Hepatocyte (in vitro differentiated cells): ENCODE data around the gene LILRB5.

Experiments
- EZH2phosphoT487 ChIP-seq: fragments of 200-600 bp; sonication (generic); IDR thresholded peaks from one replicate; pipeline ENCODE4 v1.6.1; 2018; ENCODE audit warnings: antibody characterized with exemption, mild to moderate bottlenecking, low read depth, moderate library complexity; ENCODE audit not compliant: unreplicated experiment, severe bottlenecking
- TF ChIP-seq, protein P1 (sequence below): fragments of 200-600 bp; sonication (generic); IDR thresholded peaks from 2 replicates; pipeline ENCODE4 v1.5.1; 2016; ENCODE audit warnings: antibody characterized with exemption, mild to moderate bottlenecking; ENCODE audit not compliant: poor library complexity

GRCh38 chr19:54207676-54207982 is 49.4 kb downstream of the LILRB5 start:
- TF ChIP-seq, protein P1, sequence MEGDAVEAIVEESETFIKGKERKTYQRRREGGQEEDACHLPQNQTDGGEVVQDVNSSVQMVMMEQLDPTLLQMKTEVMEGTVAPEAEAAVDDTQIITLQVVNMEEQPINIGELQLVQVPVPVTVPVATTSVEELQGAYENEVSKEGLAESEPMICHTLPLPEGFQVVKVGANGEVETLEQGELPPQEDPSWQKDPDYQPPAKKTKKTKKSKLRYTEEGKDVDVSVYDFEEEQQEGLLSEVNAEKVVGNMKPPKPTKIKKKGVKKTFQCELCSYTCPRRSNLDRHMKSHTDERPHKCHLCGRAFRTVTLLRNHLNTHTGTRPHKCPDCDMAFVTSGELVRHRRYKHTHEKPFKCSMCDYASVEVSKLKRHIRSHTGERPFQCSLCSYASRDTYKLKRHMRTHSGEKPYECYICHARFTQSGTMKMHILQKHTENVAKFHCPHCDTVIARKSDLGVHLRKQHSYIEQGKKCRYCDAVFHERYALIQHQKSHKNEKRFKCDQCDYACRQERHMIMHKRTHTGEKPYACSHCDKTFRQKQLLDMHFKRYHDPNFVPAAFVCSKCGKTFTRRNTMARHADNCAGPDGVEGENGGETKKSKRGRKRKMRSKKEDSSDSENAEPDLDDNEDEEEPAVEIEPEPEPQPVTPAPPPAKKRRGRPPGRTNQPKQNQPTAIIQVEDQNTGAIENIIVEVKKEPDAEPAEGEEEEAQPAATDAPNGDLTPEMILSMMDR, result no peak
- TF ChIP-seq EZH2phosphoT487, result no peak
